GM18909 (cell line): ENCODE results near the gene PDCD4.
A peak's percentile ranks its signal among the peaks of the same experiment; 100 is the strongest.

ENCODE experiments used
- ATAC-seq: cut with Tn5 transposase; IDR thresholded peaks from one replicate; pipeline ENCODE4 v1.9.1; 2021; ENCODE audit warnings: mild to moderate bottlenecking; ENCODE audit not compliant: unreplicated experiment, poor library complexity

Gene PDCD4

GRCh38 chr10:110859973-110860376 is 11.8 kb upstream of the PDCD4 start:
- no peak for ATAC-seq

- peak; percentile 60 for ATAC-seq
Observed at GRCh38 chr10:110860576-110861241, 11.0 kb upstream of the PDCD4 start.

- no peak for ATAC-seq
Observed at GRCh38 chr10:110861476-110861875, 10.3 kb upstream of the PDCD4 start.

- no peak for ATAC-seq
Observed at GRCh38 chr10:110861930-110862649, 9.6 kb upstream of the PDCD4 start.

- no peak for ATAC-seq
Observed at GRCh38 chr10:110862961-110863360, 8.8 kb upstream of the PDCD4 start.

GRCh38 chr10:110863361-110863760 is 8.4 kb upstream of the PDCD4 start:
- no peak for ATAC-seq

GRCh38 chr10:110863956-110864355 is 7.8 kb upstream of the PDCD4 start:
- no peak for ATAC-seq

GRCh38 chr10:110864662-110865140 is 7.0 kb upstream of the PDCD4 start:
- peak; percentile 64 for ATAC-seq

GRCh38 chr10:110865186-110865808 is 6.4 kb upstream of the PDCD4 start:
- no peak for ATAC-seq

GRCh38 chr10:110865809-110866482 is 5.8 kb upstream of the PDCD4 start:
- ATAC-seq: no peak

- peak; percentile 38 for ATAC-seq
Observed at GRCh38 chr10:110867011-110867806, 4.5 kb upstream of the PDCD4 start.

GRCh38 chr10:110867807-110868465 is 3.8 kb upstream of the PDCD4 start:
- no peak for ATAC-seq

- ATAC-seq: no peak
Observed at GRCh38 chr10:110868981-110869380, 2.7 kb upstream of the PDCD4 start.

GRCh38 chr10:110870823-110871297 is 868 bp upstream of the PDCD4 start:
- no peak for ATAC-seq

GRCh38 chr10:110872145-110872983 is 636 bp downstream of the PDCD4 start:
- ATAC-seq: peak; percentile 43

- no peak for ATAC-seq
Observed at GRCh38 chr10:110872984-110873923, 1.5 kb downstream of the PDCD4 start.

- ATAC-seq: no peak
Observed at GRCh38 chr10:110873951-110874350, 2.2 kb downstream of the PDCD4 start.
